GM18873 (cell line): ENCODE data around the gene CFAP100.
A peak's percentile ranks its signal among the peaks of the same experiment; 100 is the strongest.

Experiments used
- ATAC-seq: cut with Tn5 transposase; IDR thresholded peaks from one replicate; pipeline ENCODE4 v1.9.1; 2021; ENCODE audit warnings: mild to moderate bottlenecking, moderate library complexity, moderate number of reproducible peaks; ENCODE audit not compliant: unreplicated experiment, low FRiP score

CFAP100 gene

GRCh38 chr3:126474498-126475412 is 80.0 kb downstream of the CFAP100 start:
- peak; percentile 26 for ATAC-seq

GRCh38 chr3:126475413-126476114 is 80.9 kb downstream of the CFAP100 start, which contains the start of gene ZXDC:
TSS of gene ZXDC (minus strand) at chr3:126475891. CDS start at chr3:126475865, 26 bp downstream.
- peak; percentile 65 for ATAC-seq

- peak; percentile 23 for ATAC-seq
These were observed 81.7 kb downstream of the CFAP100 start for GRCh38 chr3:126476166-126477060.

- ATAC-seq, result no peak
These were observed 82.3 kb downstream of the CFAP100 start for GRCh38 chr3:126477061-126477380.

GRCh38 chr3:126478581-126479310 is 84.0 kb downstream of the CFAP100 start:
- no peak for ATAC-seq

- no peak for ATAC-seq
These were observed 84.9 kb downstream of the CFAP100 start for GRCh38 chr3:126479642-126480041.

GRCh38 chr3:126480206-126480605 is 85.5 kb downstream of the CFAP100 start:
- ATAC-seq, result no peak

- ATAC-seq, result no peak
These were observed 86.2 kb downstream of the CFAP100 start for GRCh38 chr3:126480861-126481260.

- no peak for ATAC-seq
These were observed 87.2 kb downstream of the CFAP100 start for GRCh38 chr3:126481808-126482502.

- no peak for ATAC-seq
These were observed 88.0 kb downstream of the CFAP100 start for GRCh38 chr3:126482503-126483255.

- ATAC-seq, result no peak
These were observed 88.6 kb downstream of the CFAP100 start for GRCh38 chr3:126483321-126483761.

GRCh38 chr3:126484148-126484547 is 89.4 kb downstream of the CFAP100 start:
- ATAC-seq, result no peak

GRCh38 chr3:126484662-126485061 is 90.0 kb downstream of the CFAP100 start:
- ATAC-seq, result no peak

- no peak for ATAC-seq
These were observed 90.6 kb downstream of the CFAP100 start for GRCh38 chr3:126485176-126485897.

GRCh38 chr3:126485956-126486355 is 91.2 kb downstream of the CFAP100 start:
- ATAC-seq, result no peak
